SK-N-SH (cell line): ENCODE results near the gene SLC15A2. TPM values are rescaled to one million over a fixed set of nuclear protein-coding genes. Genes with fewer than 3 reads are reported as not detected.

Source experiments
- CTCF ChIA-PET: fragments of 300-600, 350-600 bp; formaldehyde crosslinking; extraction: SDS; loops from one replicate; lab custom pipeline; 2021; lab: Yijun Ruan, JAX
- POLR2A ChIA-PET: fragments of 350-600 bp; sonication (Branson Sonifier 250); formaldehyde crosslinking; extraction: SDS; loops from one replicate; lab custom pipeline; 2020; ENCODE audit warnings: antibody characterized with exemption, inconsistent platforms; lab: Yijun Ruan, JAX
- DNase-seq: peaks from one replicate; pipeline ENCODE4 v3.0.0; 2012
- H2AFZ ChIP-seq: fragments of 200-600 bp; sonication (generic); 2 replicates; pipeline ENCODE4 v1.8.1; 2016; ENCODE audit warnings: antibody characterized with exemption, mild to moderate bottlenecking, low read depth
- H3F3A ChIP-seq: fragments of 200-600 bp; sonication (generic); replicated peaks from 2 replicates; pipeline ENCODE3; 2016; ENCODE audit warnings: antibody characterized with exemption, mild to moderate bottlenecking; ENCODE audit not compliant: insufficient read depth
- H3K27ac ChIP-seq, 2 experiments: fragments of 200-500 bp in 1 of 2; fragments of 200-600 bp in 1 of 2; sonication (Bioruptor generic) in 1 of 2; sonication (generic), shearing (Covaris generic) in 1 of 2; 2 replicates each; pipeline versions ENCODE4 v1.5.1 to v1.6.1; 2014 to 2016; ENCODE audit warnings: low read depth in 2 of 2, inconsistent platforms in 1 of 2, low read length in 1 of 2, mild to moderate bottlenecking in 1 of 2, mixed read lengths in 1 of 2
- H3K27me3 ChIP-seq: fragments of 200-600 bp; sonication (generic), shearing (Covaris generic); 2 replicates; pipeline ENCODE4 v1.6.1; 2016; ENCODE audit warnings: mixed run types; ENCODE audit not compliant: insufficient read depth
- H3K36me3 ChIP-seq, 2 experiments: fragments of 200-500 bp in 1 of 2; fragments of 200-600 bp in 1 of 2; sonication (Bioruptor generic) in 1 of 2; sonication (generic) in 1 of 2; replicated peaks in 1 of 2; 2 replicates each; pipeline versions ENCODE3 to v1.5.1; 2014 to 2016; ENCODE audit warnings: low read length in 1 of 2, mild to moderate bottlenecking in 1 of 2; ENCODE audit not compliant: insufficient read depth in 2 of 2, control insufficient read depth in 1 of 2
- H3K4me1 ChIP-seq, 2 experiments: fragments of 200-500 bp in 1 of 2; fragments of 200-600 bp in 1 of 2; sonication (Bioruptor generic) in 1 of 2; sonication (generic), shearing (Covaris generic) in 1 of 2; 2 replicates each; pipeline versions ENCODE4 v1.5.1 to v1.6.1; 2014 to 2016; ENCODE audit warnings: low read depth in 1 of 2, low read length in 1 of 2, mixed run types in 1 of 2; ENCODE audit not compliant: insufficient read depth in 2 of 2, control insufficient read depth in 1 of 2
- H3K4me2 ChIP-seq: fragments of 200-600 bp; sonication (generic), shearing (Covaris generic); 2 replicates; pipeline ENCODE4 v1.6.1; 2017; ENCODE audit warnings: mixed run types
- H3K4me3 ChIP-seq, 2 experiments: fragments of 200-500 bp in 1 of 2; fragments of 200-600 bp in 1 of 2; sonication (Bioruptor generic) in 1 of 2; sonication (generic), shearing (Covaris generic) in 1 of 2; 2 replicates each; pipeline versions ENCODE4 v1.5.1 to v1.8.1; 2014 to 2016; ENCODE audit warnings: low read depth in 2 of 2, inconsistent platforms in 1 of 2, low read length in 1 of 2, mild to moderate bottlenecking in 1 of 2, mixed read lengths in 1 of 2, moderate library complexity in 1 of 2
- H3K79me2 ChIP-seq: fragments of 200-600 bp; sonication (generic); 2 replicates; pipeline ENCODE4 v1.8.1; 2017; ENCODE audit warnings: mild to moderate bottlenecking; ENCODE audit not compliant: insufficient read depth
- H3K9ac ChIP-seq: fragments of 200-600 bp; sonication (generic); 2 replicates; pipeline ENCODE4 v1.6.1; 2017; ENCODE audit warnings: mixed run types
- H3K9me2 ChIP-seq: fragments of 200-600 bp; sonication (generic); 2 replicates; pipeline ENCODE4 v1.6.1; 2017; ENCODE audit warnings: mixed run types
- H3K9me3 ChIP-seq: fragments of 200-600 bp; sonication (generic); 2 replicates; pipeline ENCODE4 v1.6.1; 2017; ENCODE audit warnings: mixed run types, mild to moderate bottlenecking, moderate library complexity
- H4K20me1 ChIP-seq: fragments of 200-600 bp; sonication (generic); 2 replicates; pipeline ENCODE4 v1.6.1; 2017; ENCODE audit warnings: mild to moderate bottlenecking, mixed run types; ENCODE audit not compliant: insufficient read depth
- CHD2 ChIP-seq: fragments of 150-350 bp; IDR thresholded peaks from 2 replicates; pipeline ENCODE4 v1.6.1; 2018; ENCODE audit warnings: low read length; ENCODE audit not compliant: partially characterized antibody
- ELF1 ChIP-seq: IDR thresholded peaks from 2 replicates; pipeline ENCODE4 v1.4.0; 2012
- EP300 ChIP-seq, 2 experiments: IDR thresholded peaks; 2 replicates each; pipeline versions ENCODE4 v1.4.0 to v1.6.1; 2012; ENCODE audit warnings: borderline replicate concordance in 1 of 2, low read depth in 1 of 2, low read length in 1 of 2
- EZH2phosphoT487 ChIP-seq: fragments of 200-600 bp; sonication (generic); IDR thresholded peaks from 2 replicates; pipeline ENCODE4 v1.6.1; 2017; ENCODE audit warnings: low read depth, mixed run types, mild to moderate bottlenecking, antibody characterized with exemption, moderate library complexity, borderline replicate concordance
- FOSL2 ChIP-seq: IDR thresholded peaks from 2 replicates; pipeline ENCODE4 v1.4.0; 2012; ENCODE audit warnings: low read depth, mild to moderate bottlenecking, moderate library complexity, borderline replicate concordance
- FOXJ3 ChIP-seq: sonication (generic); formaldehyde crosslinking; IDR thresholded peaks from 2 replicates; pipeline ENCODE4 v1.5.1; 2020; ENCODE audit warnings: mild to moderate bottlenecking, missing genetic modification reagents
- FOXM1 ChIP-seq: IDR thresholded peaks from 2 replicates; pipeline ENCODE4 v1.4.0; 2012; ENCODE audit warnings: low read depth, mild to moderate bottlenecking
- JUND ChIP-seq: IDR thresholded peaks from 2 replicates; pipeline ENCODE4 v1.4.0; 2012
- MAX ChIP-seq: IDR thresholded peaks from 2 replicates; pipeline ENCODE4 v1.4.0; 2012; ENCODE audit warnings: low read depth
- MEF2A ChIP-seq: IDR thresholded peaks from 2 replicates; pipeline ENCODE4 v1.4.0; 2012; ENCODE audit warnings: low read depth, borderline replicate concordance
- MXI1 ChIP-seq: IDR thresholded peaks from 2 replicates; pipeline ENCODE4 v1.6.1; 2012; ENCODE audit warnings: mild to moderate bottlenecking, low read depth, low read length, improper control_type of control experiment
- POLR2AphosphoS5 ChIP-seq: IDR thresholded peaks from 2 replicates; pipeline ENCODE4 v1.6.1; 2012; ENCODE audit warnings: low read depth, low read length
- RAD21 ChIP-seq: IDR thresholded peaks from 2 replicates; pipeline ENCODE4 v1.6.1; 2012; ENCODE audit warnings: mild to moderate bottlenecking, low read length
- RCOR1 ChIP-seq: fragments of 150-350 bp; IDR thresholded peaks from 2 replicates; pipeline ENCODE4 v1.6.1; 2017; ENCODE audit warnings: antibody characterized with exemption, low read length
- RFX5 ChIP-seq: IDR thresholded peaks from 2 replicates; pipeline ENCODE4 v1.6.1; 2012; ENCODE audit warnings: mild to moderate bottlenecking, improper control_type of control experiment, low read length
- SIN3A ChIP-seq: IDR thresholded peaks from 2 replicates; pipeline ENCODE4 v1.6.1; 2012; ENCODE audit warnings: low read depth, mild to moderate bottlenecking, low read length, moderate library complexity, borderline replicate concordance
- SMC3 ChIP-seq: IDR thresholded peaks from 2 replicates; pipeline ENCODE4 v1.6.1; 2012; ENCODE audit warnings: low read depth, low read length, improper control_type of control experiment
- TAF1 ChIP-seq: IDR thresholded peaks from 2 replicates; pipeline ENCODE4 v1.6.1; 2012; ENCODE audit warnings: low read depth, mild to moderate bottlenecking, low read length, moderate library complexity, borderline replicate concordance
- TEAD4 ChIP-seq: IDR thresholded peaks from 2 replicates; pipeline ENCODE4 v1.4.0; 2012; ENCODE audit warnings: mild to moderate bottlenecking, borderline replicate concordance; ENCODE audit not compliant: insufficient read depth
- YY1 ChIP-seq: IDR thresholded peaks from 2 replicates; pipeline ENCODE4 v1.4.0; 2012; ENCODE audit warnings: low read depth, mild to moderate bottlenecking
- WGBS: methylation state at CpG from one replicate; pipeline ENCODE4 v1.1.6; 2017; ENCODE audit warnings: low lambda C conversion rate; 5-methylcytosine and 5-hydroxymethylcytosine counted together
- polyA plus RNA-seq, 3 experiments: library from polyadenylated mRNA; depleted of rRNA; stranded (reverse); fragments of >200 nt; gene quantifications; 2 replicates each; pipeline ENCODE4 v1.2.3, GENCODE V29; 2012
- TF ChIP-seq, protein P1 (sequence below): IDR thresholded peaks from 2 replicates; pipeline ENCODE4 v1.6.1; 2012; ENCODE audit warnings: mild to moderate bottlenecking, low read depth, low read length, moderate library complexity

The SLC15A2 gene
- polyA plus RNA-seq, 1 of the 3 experiments (the other 2 are of a cell fraction): 0.10 TPM

GRCh38 chr3:121844892-121845291 is 49.3 kb upstream of the SLC15A2 start (continued):
- TF ChIP-seq, protein P1, sequence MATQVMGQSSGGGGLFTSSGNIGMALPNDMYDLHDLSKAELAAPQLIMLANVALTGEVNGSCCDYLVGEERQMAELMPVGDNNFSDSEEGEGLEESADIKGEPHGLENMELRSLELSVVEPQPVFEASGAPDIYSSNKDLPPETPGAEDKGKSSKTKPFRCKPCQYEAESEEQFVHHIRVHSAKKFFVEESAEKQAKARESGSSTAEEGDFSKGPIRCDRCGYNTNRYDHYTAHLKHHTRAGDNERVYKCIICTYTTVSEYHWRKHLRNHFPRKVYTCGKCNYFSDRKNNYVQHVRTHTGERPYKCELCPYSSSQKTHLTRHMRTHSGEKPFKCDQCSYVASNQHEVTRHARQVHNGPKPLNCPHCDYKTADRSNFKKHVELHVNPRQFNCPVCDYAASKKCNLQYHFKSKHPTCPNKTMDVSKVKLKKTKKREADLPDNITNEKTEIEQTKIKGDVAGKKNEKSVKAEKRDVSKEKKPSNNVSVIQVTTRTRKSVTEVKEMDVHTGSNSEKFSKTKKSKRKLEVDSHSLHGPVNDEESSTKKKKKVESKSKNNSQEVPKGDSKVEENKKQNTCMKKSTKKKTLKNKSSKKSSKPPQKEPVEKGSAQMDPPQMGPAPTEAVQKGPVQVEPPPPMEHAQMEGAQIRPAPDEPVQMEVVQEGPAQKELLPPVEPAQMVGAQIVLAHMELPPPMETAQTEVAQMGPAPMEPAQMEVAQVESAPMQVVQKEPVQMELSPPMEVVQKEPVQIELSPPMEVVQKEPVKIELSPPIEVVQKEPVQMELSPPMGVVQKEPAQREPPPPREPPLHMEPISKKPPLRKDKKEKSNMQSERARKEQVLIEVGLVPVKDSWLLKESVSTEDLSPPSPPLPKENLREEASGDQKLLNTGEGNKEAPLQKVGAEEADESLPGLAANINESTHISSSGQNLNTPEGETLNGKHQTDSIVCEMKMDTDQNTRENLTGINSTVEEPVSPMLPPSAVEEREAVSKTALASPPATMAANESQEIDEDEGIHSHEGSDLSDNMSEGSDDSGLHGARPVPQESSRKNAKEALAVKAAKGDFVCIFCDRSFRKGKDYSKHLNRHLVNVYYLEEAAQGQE: no peak
- TF ChIP-seq RCOR1: no peak
- no peak for TF ChIP-seq SMC3

GRCh38 chr3:121852256-121852655 is 41.9 kb upstream of the SLC15A2 start:
- 83% methylated on average over 2 of the region's 2 CpGs for WGBS
- CTCF ChIA-PET: no interaction called here
- TF ChIP-seq RFX5 (no peak), SMC3 (no peak), POLR2AphosphoS5 (no peak), CHD2 (no peak), FOXM1 (no peak), EZH2phosphoT487 (no peak), RAD21 (no peak), FOXJ3 (no peak), JUND (no peak), EP300 (IDR thresholded peaks at IDR 0.05; ENCODE audit: borderline replicate concordance in 1 of 2, low read depth in 1 of 2, low read length in 1 of 2) (no peak), TEAD4 (no peak), TAF1 (no peak), SIN3A (no peak), ELF1 (no peak), FOSL2 (no peak), MXI1 (no peak), MEF2A (no peak), YY1 (no peak), MAX (no peak)
- TF ChIP-seq, protein P1: no peak

More at GRCh38 chr3:121852256-121852655, 41.9 kb upstream of the SLC15A2 start:
- no peak overlapping the region for H3K9ac ChIP-seq
- H3F3A ChIP-seq: no peaks in the 10 kb centered on the region
- POLR2A ChIA-PET: no interaction called here
- H3K27ac ChIP-seq: no peak overlapping the region
- H3K9me3 ChIP-seq: no peaks in the 10 kb centered on the region
- no peak for DNase-seq
- no peak overlapping the region for H3K4me2 ChIP-seq
- H3K9me2 ChIP-seq: no peaks in the 10 kb centered on the region
- H4K20me1 ChIP-seq: no peaks in the 10 kb centered on the region
- no peaks in the 10 kb centered on the region for H3K79me2 ChIP-seq
- no peaks in the 10 kb centered on the region for H3K36me3 ChIP-seq
- H3K4me1 ChIP-seq: no peaks in the 10 kb centered on the region
- no peaks in the 10 kb centered on the region for H3K27me3 ChIP-seq
- H2AFZ ChIP-seq: no peak overlapping the region
- no peak overlapping the region for H3K4me3 ChIP-seq
